Calu3 (cell line): ENCODE data around the gene VIL1. TPM values are rescaled to one million over a fixed set of nuclear protein-coding genes. Genes with fewer than 3 reads are reported as not detected.

ENCODE experiments used
- BruUV-seq: library from RNA; stranded (reverse); fragments of 400-500 nt; replicated peaks from 2 replicates; lab custom pipeline; 2021; lab: Mats Ljungman, UMichigan
- CTCF ChIA-PET: fragments of 300-600 bp; sonication (Branson Sonifier 250); formaldehyde crosslinking; loops from one replicate; lab custom pipeline; 2022; ENCODE audit warnings: antibody characterized with exemption; lab: Charles Lee
- DNase-seq: peaks from one replicate; pipeline ENCODE4 v3.0.0; 2022
- H3K27ac Mint-ChIP-seq: one replicate; pipeline ENCODE4 v1.8.0; 2022; ENCODE audit warnings: mixed read lengths; ENCODE audit not compliant: unreplicated experiment
- H3K27me3 Mint-ChIP-seq: one replicate; pipeline ENCODE4 v1.8.0; 2022; ENCODE audit warnings: mixed read lengths; ENCODE audit not compliant: unreplicated experiment
- H3K36me3 Mint-ChIP-seq: one replicate; pipeline ENCODE4 v1.8.0; 2022; ENCODE audit warnings: mild to moderate bottlenecking, moderate library complexity, mixed read lengths; ENCODE audit not compliant: insufficient read depth, unreplicated experiment
- H3K4me1 Mint-ChIP-seq: one replicate; pipeline ENCODE4 v1.8.0; 2022; ENCODE audit warnings: mild to moderate bottlenecking, low read depth, mixed read lengths; ENCODE audit not compliant: unreplicated experiment
- H3K4me3 Mint-ChIP-seq: one replicate; pipeline ENCODE4 v1.8.0; 2022; ENCODE audit warnings: mild to moderate bottlenecking, low read depth, moderate library complexity, mixed read lengths; ENCODE audit not compliant: unreplicated experiment
- H3K9me3 Mint-ChIP-seq: one replicate; pipeline ENCODE4 v1.8.0; 2022; ENCODE audit warnings: low read depth, mixed read lengths; ENCODE audit not compliant: unreplicated experiment
- CTCF ChIP-seq: fragments of 200-600 bp; IDR thresholded peaks from one replicate; pipeline ENCODE4 v1.8.0; 2022; ENCODE audit warnings: antibody characterized with exemption; ENCODE audit not compliant: unreplicated experiment
- intact Hi-C: fragments of 100-400 bp; cut with micrococcal nuclease; formaldehyde crosslinking; loops from one replicate; pipeline ENCODE4 v1.10.0; 2022; ENCODE audit not compliant: unreplicated experiment
- total RNA-seq: library from RNA; stranded (reverse); gene quantifications from 2 replicates; pipeline ENCODE4 v1.2.3, GENCODE V29; 2022

VIL1 gene
- total RNA-seq, 1 experiment from 2014 or later, result 9.0 TPM

GRCh38 chr2:218400167-218400929 is 18.6 kb upstream of the VIL1 start:
- no peak for TF ChIP-seq CTCF
- Mint-ChIP-seq H3K36me3 (peaks cover 75% of the 10 kb centered on the region), H3K4me3 (peak overlapping the region; percentile 98), H3K27me3 (no peaks in the 10 kb centered on the region), H3K27ac (peak overlapping the region; percentile 63), H3K9me3 (no peaks in the 10 kb centered on the region), H3K4me1 (peaks cover 31% of the 10 kb centered on the region)
- intact Hi-C loops, result no loop called here
- DNase-seq, result no peak
- BruUV-seq, result no TSS peak
- CTCF ChIA-PET, result no interaction called here

GRCh38 chr2:218400930-218401881 is 17.7 kb upstream of the VIL1 start:
- no TSS peak for BruUV-seq
- Mint-ChIP-seq H3K36me3 (peaks cover 77% of the 10 kb centered on the region), H3K27ac (no peak overlapping the region), H3K4me3 (peak overlapping the region; percentile 98), H3K9me3 (no peaks in the 10 kb centered on the region), H3K27me3 (no peaks in the 10 kb centered on the region), H3K4me1 (peaks cover 31% of the 10 kb centered on the region)
- CTCF ChIA-PET, result no interaction called here
- TF ChIP-seq CTCF, result no peak
- DNase-seq, result no peak
- intact Hi-C loops, result no loop called here

DNA sequence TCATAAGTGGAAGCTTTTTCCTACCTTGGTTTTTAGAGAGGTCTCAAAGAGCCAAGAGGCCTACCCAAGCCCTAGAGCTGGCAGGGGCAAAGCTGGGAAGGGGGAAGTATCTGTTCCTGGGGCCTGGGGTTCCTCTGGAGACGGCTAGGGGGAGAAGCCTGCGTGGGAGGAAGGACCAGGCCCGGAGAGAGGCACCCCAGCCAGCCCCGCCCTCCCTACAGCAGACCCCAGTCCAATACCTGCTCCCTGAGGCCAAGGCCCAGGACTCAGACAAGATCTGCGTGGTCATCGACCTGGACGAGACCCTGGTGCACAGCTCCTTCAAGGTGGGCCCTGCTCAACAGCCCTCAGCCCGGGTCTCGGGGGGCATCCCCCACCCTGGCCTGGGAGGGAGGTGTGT is 17.0 kb upstream of the VIL1 start:
- no peak for TF ChIP-seq CTCF
- no peak for DNase-seq
- peaks cover 77% of the 10 kb centered on the region for H3K36me3 Mint-ChIP-seq
- intact Hi-C loops, result no loop called here
- CTCF ChIA-PET, result no interaction called here
- no peaks in the 10 kb centered on the region for H3K27me3 Mint-ChIP-seq
- H3K4me1 Mint-ChIP-seq, result peaks cover 31% of the 10 kb centered on the region
- no peak overlapping the region for H3K27ac Mint-ChIP-seq
- no TSS peak for BruUV-seq
- peak overlapping the region; percentile 7 for H3K4me3 Mint-ChIP-seq
- H3K9me3 Mint-ChIP-seq, result no peaks in the 10 kb centered on the region

DNA sequence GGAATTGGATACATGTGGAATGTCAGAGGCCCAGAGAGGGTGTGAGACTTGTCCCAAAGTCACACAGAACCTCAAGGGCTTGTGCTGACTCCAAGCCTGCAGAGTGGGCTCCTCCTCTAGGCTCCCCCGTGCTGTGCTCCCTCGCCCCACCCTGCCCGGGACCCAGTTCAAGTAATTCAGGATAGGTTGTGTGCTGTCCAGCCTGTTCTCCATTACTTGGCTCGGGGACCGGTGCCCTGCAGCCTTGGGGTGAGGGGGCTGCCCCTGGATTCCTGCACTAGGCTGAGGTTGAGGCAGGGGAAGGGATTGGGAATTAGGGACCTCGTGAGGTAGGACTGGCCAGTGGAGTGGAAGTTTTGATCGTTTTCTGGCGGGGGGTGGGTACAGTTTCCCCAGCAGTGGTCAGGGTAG is 16.4 kb upstream of the VIL1 start:
- CTCF ChIA-PET, result no interaction called here
- intact Hi-C loops, result no loop called here

More for the DNA sequence above, 16.4 kb upstream of the VIL1 start:
- no TSS peak for BruUV-seq
- peaks cover 77% of the 10 kb centered on the region for H3K36me3 Mint-ChIP-seq
- H3K9me3 Mint-ChIP-seq, result no peaks in the 10 kb centered on the region
- H3K4me1 Mint-ChIP-seq, result peaks cover 31% of the 10 kb centered on the region
- no peak for DNase-seq
- no peak overlapping the region for H3K27ac Mint-ChIP-seq
- H3K27me3 Mint-ChIP-seq, result no peaks in the 10 kb centered on the region
- H3K4me3 Mint-ChIP-seq, result peak overlapping the region; percentile 7
- TF ChIP-seq CTCF, result no peak
